Stimulated activated CD4-positive, alpha-beta T cell treated with anti-CD3 and anti-CD28 coated beads, Interleukin-1b, Interleukin-23, amount 100 ng/mL, for 4 hours (primary cell): ENCODE data around the gene POLD2.
A peak's percentile ranks its signal among the peaks of the same experiment; 100 is the strongest.
"Not testable (repeated sequence)": the region's sequence is repeated elsewhere in the genome, so short reads cannot be mapped to it uniquely, and the experiment has no call there.

Experiments
- DNase-seq, 2 donors: peaks; one replicate each; pipeline ENCODE4 v3.0.0-alpha.2; 2020; ENCODE audit warnings: low read depth in 2 of 2

POLD2 gene

DNA sequence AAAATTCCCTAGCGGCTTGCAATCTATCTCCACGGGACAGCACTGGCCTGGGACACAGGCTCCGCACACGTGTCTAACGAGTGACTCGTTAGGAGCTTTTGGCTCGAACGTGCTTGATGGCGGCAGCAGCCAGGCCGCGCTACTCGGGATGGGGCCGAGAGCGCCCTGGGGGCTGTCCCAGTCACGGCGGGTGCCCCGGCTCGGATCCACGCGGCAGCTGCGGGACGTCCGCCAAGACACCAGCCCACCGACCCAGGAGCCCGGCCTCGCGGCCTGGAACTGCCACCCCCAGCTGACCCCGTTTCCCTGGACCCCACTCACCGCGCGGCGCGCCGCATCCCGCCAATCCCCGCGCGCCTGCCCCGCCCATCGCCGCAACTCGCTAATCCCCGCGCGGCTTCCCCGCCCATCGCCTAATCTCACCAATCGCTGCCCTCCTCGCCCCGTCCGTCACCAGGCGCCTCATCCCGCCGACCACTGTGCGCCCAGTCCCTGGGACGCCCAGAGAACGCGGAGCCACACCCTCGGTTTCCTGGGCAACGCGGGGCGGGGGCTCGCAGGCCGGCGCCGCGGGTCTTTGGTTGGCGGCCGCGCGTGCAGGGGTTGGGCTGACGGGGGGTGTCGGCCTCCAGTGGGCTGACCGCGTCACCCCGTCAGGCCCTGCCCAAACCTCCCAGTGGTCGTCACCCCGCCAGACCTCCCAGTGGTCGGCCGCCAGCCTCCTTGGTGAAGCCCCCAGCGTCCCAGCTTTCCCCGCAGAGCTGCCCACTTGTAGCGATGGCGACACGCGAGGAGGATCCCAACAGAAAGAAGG, at the start of gene POLD2:
POLD2 (minus strand) TSS at position 359 of the 814 bp plus-strand sequence. CDS start 1,495 bp downstream, outside the sequence.
- peak; percentile 94 to 98 for DNase-seq

DNA sequence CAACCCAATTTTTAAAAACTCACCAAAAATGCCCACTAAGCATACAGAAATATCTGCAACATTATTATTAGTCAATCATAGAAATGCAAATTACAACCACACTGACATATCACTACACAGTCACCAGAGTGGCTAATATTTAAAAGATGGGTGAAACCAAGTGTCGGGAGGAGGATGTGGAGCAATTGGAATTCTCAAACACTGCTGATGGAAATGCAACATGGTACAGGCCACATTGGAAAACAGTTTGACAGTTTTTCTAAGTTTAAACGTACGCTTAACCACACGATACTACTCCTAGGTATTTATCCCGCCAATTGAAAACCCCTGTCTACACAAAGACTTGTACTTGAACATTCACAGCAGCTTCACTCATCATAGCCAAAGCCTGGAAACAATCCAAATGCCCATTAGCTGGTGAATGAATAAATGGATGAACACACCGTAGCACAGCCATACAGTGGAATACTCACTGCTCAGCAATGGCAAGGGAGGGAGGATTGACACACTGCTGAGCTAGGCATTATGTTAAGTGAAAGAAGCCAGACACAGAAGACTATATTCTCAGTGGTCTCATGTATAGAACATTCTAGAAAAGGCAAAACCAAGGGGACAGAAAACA, 49.6 kb upstream of the POLD2 start:
- DNase-seq: no peak

DNA sequence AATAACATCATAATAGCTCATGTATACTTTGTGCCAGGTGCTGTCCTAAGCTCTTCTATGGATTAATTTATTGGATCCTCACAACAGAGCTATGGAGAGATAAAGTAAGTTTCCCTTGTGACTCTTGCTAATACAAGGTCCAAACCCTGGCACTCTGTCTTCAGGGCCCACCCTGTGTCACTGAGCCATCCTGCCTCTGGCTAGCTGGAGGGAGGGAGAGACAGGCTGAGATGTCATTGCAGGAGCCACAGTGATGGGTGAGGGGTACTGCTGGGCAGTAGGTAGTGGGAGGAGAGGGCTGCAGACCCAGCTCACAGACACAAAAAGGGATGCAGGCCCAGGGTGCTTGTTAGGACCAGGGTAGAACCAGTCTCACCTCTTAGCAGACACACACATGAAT, 49.0 kb upstream of the POLD2 start:
- DNase-seq: no peak

DNA sequence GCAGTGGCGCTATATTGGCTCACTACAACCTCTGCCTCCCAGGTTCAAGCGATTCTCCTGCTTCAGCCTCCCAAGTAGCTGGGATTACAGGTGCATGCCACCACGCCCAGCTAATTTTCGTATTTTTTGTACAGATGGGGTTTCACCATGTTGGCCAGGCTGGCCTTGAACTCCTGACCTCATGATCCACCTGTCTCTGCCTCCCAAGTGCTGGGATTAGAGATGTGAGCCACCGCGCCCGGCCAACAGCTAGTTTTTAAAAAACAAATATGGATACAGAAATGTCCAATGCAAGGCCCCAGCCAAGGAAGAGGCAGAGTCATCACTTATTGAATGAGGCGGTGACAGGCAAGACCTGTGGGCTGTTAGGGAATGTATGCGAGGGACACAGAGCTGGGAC, 48.6 kb upstream of the POLD2 start:
- not testable (repeated sequence) for DNase-seq

DNA sequence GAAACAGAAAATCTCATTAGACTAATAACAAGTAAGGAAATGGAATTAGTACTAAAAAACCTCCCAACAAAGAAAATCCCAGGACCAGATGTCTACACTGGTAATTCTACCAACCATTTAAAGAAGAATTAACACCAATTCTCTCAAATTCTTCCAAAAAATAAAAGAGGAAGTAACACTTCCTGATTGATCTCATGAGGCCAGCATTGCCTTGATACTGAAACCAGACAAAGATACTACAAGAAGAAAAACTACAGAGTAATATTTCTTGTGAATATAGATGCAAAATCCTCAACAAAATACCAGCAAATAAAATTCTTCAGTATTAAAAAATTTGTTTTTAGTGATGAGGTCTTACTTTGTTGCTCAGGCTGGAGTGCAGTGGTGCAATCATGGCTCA, 44.6 kb upstream of the POLD2 start:
- no peak for DNase-seq

DNA sequence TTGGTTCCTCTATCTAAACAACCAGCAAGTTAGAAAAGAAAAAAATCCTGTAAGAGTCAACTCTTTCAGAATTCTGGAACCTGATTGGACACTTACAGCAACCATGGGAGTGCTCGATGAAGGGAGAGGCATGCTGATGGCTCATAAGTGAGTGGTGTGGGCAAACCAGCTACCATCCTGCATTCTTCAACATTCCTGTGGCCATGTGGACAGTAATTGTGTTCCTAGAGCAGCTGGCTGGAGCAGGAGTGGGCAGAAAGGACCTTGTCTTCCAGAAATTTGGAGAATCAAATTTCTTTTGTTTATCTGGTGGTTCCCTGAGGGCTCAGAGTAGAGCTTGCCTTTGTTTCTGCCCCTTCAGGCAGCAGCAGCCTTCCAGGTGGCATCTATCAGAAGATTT, 40.2 kb upstream of the POLD2 start:
- DNase-seq: no peak

DNA sequence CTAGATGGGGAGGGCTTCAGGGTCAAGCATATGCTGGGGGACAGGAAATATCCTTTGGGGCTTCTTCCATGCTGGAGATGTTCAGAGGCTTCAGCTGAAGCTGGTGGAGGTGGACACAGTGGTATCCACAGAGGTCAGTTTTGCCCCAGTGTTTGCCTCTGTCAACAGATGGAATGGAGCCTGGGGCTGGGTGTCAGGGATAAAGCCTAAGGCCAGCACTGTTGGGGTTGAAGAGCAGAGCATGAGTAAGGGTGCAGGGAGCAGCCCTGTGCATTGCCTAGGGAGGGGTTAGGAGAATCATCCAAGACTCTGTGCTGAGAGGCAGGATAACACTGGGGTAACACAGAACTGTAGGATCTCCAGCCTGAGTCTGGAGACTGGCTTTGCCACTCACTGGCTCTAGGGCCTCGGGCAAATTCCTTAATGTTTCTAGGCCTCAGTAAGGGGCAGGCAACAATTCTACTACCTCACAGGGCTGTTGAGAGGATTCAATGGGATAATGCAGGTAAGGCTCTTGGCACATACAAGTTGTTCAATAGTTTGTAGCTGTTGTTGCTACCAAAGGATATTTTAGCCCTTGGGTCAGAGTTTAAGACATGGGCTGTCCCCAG, 39.5 kb upstream of the POLD2 start:
- DNase-seq: no peak

DNA sequence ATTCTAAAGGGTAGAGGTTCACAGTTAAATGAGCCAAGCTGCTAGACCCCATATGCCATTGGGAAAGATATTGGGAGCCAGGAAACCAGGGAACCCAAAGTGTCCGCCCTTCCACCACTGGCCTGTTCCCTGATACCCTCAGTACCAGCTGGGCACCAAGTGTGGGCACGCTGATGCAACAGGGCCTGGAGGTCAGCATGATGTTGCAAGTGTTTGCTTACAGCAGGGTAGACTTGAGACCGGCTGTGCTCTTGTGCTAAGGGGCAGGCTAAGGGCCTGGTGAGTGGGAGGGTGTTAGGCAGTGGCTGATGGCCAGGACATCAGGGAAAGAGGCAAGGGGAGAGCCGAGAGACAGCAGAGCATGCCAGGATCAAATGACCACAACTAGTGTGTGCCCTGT, 38.8 kb upstream of the POLD2 start:
- no peak for DNase-seq

DNA sequence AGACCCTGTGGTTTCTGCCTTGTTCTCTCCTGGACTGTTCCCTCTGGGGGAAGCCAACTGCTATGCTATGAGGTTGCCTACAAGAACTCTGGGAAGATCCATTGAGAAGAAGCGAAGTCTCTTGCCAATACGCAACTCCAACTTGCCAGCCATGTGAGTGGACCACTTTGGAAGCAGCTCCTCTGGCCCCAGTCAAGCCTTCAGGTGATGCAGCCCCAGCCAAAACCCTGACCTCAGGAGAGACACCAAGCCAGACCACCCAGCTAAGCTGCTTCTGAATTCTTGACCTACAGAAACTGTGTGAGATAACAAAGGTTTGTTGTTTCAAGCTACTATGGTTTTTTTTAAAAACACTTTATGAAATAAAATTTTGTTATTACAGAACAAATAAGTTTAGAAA, 38.0 kb upstream of the POLD2 start:
- DNase-seq: no peak

DNA sequence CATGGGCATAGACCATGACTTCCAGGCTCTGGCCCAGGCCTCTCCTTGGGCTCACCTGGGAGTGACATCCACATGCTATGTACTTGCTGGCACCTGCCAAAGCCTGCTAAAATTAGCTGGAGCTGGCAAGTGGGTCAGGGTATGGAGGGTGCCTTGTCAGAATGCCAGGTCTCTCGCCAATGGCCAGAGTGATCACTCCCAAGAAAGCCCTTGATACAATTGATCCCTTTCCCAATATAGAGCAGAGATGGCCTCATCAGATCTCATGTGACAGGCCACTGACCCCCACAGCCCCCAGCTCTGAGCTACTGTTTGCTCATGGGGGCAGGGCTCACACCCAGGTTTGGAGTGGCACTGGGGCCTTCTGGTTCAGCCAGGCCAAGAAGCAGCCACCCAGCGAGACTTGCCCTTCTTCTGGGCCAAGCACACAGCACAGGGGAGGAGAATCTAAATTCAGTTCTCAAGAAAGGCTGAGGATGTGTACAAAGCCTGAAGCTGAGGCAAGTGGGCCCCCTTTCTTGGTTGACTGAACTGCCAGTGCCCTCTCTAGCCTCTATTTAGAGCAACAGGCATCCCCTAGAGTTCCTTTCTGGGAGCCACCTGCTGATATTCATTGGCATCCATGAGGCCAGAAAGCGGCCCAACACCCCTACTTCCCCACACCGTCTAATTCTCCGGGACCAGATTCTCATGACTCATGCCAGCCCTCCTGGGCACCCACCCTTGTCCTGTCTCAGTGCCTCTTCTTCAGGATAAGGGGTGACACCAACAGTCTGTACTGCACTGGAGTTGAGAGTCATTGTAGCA, 36.7 kb upstream of the POLD2 start:
- no peak for DNase-seq

DNA sequence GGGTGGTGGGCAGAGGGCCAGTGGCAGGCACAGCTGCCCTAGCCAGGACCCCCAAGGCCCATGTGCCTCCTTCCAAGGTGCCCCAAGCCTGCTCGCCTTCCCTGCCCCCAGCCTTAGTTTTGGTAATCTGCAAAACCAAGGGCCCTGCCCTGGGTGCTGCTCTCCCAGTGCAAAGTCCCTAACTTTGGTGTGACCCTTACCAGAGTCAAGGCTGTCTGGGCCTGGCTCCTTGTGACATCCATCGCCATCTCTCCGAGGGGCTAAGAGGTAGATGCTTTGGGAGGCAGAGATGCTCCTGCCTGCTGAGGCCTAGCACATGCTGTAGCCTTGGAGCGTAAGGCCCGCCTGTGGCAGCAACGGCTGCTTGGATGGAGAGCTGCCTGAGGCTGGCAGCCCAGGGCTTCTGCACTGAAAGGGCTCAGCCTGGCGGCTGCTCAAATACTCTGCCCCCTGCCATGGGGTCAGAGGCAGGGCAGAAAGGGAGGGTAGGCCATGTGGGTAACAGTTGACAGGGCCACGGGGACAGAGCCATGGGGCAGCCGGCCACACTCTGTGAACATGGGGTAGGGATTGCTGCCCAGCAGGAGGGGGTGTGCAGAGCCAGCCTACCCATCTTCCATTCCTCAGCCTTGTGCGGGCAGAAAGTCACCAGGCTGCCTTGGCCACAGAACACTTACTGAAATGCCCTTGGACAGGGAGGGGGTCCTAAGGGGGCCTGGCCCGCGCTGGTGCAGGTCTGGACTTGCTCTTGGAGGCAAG, 35.7 kb upstream of the POLD2 start:
- no peak for DNase-seq

DNA sequence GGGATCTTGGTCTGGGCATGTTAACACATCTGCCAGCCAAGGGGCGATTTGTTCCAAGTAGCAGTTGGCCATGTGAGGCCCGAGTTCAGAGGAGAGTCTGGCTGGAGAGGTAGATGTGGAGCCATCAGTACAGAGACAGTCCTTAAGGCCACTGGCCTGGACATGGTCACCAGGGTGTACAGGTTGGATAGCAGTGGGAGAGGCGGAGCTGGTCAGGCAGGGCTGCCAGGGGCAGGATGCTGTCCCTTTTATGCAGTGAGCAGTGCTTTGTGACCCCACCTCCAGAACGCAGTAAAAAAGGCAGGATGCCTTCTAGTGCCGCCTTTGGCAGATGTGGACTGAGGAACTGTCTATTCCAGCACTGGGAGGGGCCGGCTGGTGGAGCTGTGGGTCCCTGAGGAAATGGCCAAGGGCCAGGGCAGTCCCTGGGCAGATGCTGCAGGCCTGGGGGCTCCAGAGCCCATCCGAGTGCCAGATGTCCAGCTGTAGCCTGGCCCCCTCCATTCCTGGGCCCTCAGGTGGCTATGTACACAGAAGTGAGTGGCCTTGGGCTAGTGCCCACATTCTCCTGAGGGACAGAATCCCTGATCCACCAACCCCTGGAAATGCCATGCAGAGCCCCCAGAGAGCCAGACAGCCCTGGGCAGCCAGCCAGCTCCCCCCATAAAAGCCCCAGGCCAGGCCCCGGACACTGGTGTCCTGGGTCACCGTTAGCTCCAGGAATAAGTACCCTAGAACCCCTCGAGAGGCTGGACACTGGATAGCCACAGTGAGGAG, 34.9 kb upstream of the POLD2 start:
- DNase-seq: no peak

DNA sequence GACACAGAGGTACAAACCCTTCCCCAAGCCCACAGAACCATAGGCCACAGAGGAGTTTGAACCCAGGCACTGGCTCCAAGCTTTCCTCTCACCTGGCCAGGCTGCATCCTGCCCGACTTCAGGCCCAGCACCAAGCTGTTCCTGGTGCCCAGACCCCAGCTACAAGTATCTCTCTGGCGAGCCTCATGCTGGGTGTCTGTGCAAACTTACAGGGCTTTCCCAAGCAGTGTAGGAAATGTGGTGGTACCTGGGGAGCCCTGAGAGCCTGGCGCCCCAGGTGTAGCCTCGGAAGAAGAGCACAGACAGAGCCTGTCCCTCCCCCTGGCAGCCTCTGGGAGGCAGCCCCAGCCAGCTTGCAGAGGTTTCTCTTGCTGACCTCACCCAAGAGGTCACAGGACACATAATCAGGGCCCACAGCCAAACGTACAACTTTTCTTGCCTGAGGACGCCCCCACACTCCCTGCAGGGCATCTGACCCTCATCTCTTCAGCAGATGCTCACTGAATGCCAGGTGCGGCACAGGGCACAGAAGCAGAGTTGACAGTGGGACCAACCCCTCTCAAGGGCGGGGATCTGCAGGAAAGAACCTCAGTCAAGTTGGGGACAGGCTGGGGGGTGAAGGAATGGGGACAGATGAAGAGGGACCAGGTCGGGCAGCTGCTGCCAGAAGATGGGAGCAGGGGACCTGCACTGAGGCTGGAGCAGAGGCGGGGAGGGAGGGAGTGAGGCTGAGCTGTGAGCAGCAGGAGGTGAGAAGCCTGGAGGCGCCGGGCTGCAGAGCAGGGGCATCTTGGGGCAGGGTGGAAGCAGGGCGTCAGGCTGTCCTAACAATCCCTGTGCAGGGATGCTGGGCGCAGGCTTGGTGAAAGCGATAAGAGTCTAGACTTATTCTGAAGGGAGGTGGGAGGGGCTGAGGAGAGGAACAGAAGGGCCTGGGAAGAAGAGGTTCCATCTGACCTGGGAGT, 34.0 kb upstream of the POLD2 start:
- DNase-seq: no peak

DNA sequence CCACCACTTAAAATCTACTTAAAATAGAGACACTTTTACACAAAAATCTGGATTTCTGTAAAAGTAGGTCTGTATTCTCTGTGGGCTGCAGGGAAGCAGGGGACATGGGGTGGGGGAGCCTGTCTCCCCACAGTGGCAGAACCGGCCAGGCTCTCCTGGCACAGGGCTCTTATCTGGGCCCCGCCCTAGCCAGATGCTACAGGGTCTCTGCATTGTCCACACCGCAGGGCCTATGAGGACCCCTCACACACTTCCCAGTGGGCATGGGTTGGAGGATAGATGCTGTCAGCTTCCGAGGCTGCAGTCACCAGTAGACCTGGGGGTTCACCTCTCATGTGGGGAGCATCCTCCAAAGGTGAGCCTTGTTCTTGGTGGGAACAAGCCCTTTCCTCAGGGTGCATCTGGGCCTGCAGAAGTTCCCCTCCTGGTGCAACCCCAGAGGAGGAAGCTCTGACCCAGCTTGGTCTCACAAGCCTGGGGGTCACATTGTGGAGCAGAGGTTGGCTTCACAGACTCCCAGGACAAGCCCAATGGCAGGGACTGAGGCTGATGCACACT, 33.2 kb upstream of the POLD2 start:
- no peak for DNase-seq

DNA sequence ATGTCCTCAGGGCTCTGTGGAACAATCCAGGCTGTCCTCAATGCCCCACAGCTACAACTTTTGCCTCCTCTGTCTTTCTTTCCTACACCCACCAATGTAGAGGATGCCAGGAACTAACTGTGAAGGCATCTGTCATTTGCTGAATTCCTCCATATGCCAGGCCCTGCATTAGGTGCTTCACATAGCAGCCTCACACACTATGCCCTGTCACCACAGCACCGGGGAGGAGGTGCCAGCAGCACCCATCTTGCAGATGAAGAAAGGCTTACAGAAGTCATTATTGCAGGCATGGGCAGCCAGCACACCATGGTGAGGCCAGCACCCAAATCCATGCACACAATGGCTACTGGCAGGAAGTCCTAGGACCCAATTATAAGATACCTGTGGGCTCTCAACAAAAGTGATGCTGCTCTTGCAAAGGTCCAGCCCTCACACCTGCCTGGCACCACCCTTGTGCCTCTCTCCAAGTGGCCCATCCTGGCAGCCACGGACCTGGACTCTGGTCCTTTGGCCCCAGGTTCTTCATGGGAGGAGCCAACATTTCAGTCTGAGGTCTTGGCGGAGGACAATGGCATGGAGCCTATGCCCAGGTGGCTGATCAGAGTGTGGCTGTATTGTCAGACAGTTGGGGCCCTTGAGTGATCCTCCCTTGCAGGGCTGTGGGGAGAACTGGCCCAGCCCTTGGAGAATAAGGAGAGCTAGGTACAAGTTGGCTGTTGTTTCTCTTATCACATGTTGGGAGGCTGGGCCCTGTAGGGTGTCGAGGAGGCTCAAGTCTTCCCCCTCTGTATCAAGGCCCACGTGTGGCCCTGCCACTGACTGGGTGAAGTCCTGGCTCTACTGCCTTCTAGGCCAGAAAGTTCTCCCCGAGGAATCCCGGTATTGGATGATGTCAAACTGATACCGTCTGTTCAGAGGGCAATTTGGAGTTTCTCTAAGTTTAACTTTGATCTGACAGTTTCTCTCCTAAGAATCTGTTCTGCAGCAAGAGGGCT, 32.1 kb upstream of the POLD2 start:
- DNase-seq: no peak

DNA sequence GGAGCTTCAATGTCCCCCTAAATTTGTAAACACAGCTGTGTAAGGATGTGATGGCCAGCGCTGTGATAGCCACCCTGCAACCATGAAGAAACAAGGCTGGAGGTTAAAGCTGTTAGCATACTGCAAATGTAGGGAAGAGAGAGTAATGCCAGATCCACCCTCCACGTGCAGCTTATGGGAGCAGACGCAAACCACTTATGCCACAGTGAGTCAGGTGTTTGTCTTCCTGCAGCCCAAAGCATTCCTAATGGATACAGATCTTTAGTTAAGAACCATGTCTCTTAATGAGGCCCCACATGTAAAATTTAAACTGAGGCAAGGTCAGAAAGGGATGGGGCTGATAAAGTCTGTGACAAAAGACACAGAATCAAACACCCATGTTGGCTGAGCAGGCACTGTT, 31.4 kb upstream of the POLD2 start:
- no peak for DNase-seq

DNA sequence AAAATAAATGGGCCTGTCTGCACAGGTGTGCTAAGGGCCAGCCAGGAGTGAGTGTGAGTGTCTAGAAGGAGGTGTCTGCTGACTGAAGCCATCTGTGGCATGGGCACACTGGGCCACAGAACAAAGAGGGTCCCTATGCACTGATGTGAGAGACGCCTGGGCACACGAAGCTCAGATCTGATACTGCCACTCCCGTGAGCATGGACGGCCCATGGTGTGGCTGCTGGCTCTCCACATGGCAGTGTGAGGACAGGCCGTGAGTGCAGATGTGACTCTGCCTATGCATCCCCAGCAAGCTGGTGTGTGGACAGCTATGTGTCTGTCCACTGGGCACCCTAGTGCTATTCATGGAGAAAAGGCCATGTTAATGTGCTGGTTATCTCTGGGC, 30.6 kb upstream of the POLD2 start:
- no peak for DNase-seq
